ENCODE data around the gene SPAG16. TPM values are rescaled to one million over a fixed set of nuclear protein-coding genes. Genes with fewer than 3 reads are reported as not detected.

The SPAG16 gene
- total RNA-seq, 1 experiment from 2014 or later: 0.30 TPM

- H3K4me1 ChIP-seq (ENCODE audit: control insufficient read depth in 1 of 2, insufficient read depth in 2 of 2, low read length in 2 of 2): no peaks in the 10 kb centered on the region; a peak in 1 of 4 replicates
- BruUV-seq (replicated peaks): no TSS peak
- no peak for ATAC-seq
- no peak overlapping the region for H3K4me2 ChIP-seq (ENCODE audit: low read length)
- RAD21 ChIA-PET (ENCODE audit: low non-redundant PET in 1 of 2, low total read pairs in 2 of 2, uncharacterized antibody in 2 of 2, unreplicated experiment in 2 of 2): no interaction called here
- H4K20me1 ChIP-seq (ENCODE audit: insufficient read depth): no peaks in the 10 kb centered on the region
- H3K9me3 ChIP-seq (ENCODE audit: control insufficient read depth in 1 of 2, insufficient read depth in 1 of 2, low read depth in 1 of 2, low read length in 2 of 2): no peaks in the 10 kb centered on the region
- H3K9me2 ChIP-seq (ENCODE audit: insufficient read depth): no peaks in the 10 kb centered on the region
- no peak for TF ChIP-seq EZH2phosphoT487 (IDR thresholded peaks at IDR 0.05; ENCODE audit: borderline replicate concordance)
- TF ChIP-seq EZH2 (IDR thresholded peaks at IDR 0.05): no peak
- no peak for TF ChIP-seq POLR2AphosphoS5 (IDR thresholded peaks at IDR 0.05; ENCODE audit: low read depth, low read length)
- TF ChIP-seq FOSL1 (IDR thresholded peaks at IDR 0.05; ENCODE audit: low read depth): no peak
- no peak for TF ChIP-seq CTCF (IDR thresholded peaks at IDR 0.05 in 2 of 3, conservative IDR thresholded peaks at IDR 0.05 in 1 of 3; ENCODE audit: borderline replicate concordance in 1 of 3, insufficient read depth in 1 of 3, low read depth in 2 of 3, low read length in 2 of 3)
- no peak for TF ChIP-seq CBX3 (IDR thresholded peaks at IDR 0.05; ENCODE audit: low read depth)
- TF ChIP-seq REST (IDR thresholded peaks at IDR 0.05; ENCODE audit: low read depth): no peak
- no peak for TF ChIP-seq RAD21 (IDR thresholded peaks at IDR 0.05; ENCODE audit: low read depth)
- TF ChIP-seq JUND (IDR thresholded peaks at IDR 0.05): no peak
- TF ChIP-seq SP1 (IDR thresholded peaks at IDR 0.05; ENCODE audit: low read depth): no peak
- TF ChIP-seq YY1 (IDR thresholded peaks at IDR 0.05; ENCODE audit: extremely low read depth, insufficient replicate concordance, low read depth, low read length): no peak
- no peak for TF ChIP-seq ZNF274 (IDR thresholded peaks at IDR 0.05; ENCODE audit: low read depth, low read length)
- no peak for TF ChIP-seq EGR1 (IDR thresholded peaks at IDR 0.05; ENCODE audit: low read depth)
- TF ChIP-seq POLR2A (IDR thresholded peaks at IDR 0.05; ENCODE audit: borderline replicate concordance, extremely low read depth, insufficient read depth, insufficient read length): no peak
- TF ChIP-seq ELF1 (IDR thresholded peaks at IDR 0.05; ENCODE audit: borderline replicate concordance, low read depth): no peak
- TF ChIP-seq MAX (IDR thresholded peaks at IDR 0.05): no peak
- no peak overlapping the region for H2AFZ ChIP-seq (ENCODE audit: low read depth, low read length, poor library complexity, severe bottlenecking)
- no peaks in the 10 kb centered on the region for H3K27me3 ChIP-seq (ENCODE audit: insufficient read depth, low read length)
- intact Hi-C loops (cut with micrococcal nuclease): no loop called here
- CTCF ChIA-PET: no interaction called here
- H3K79me2 ChIP-seq (ENCODE audit: insufficient read depth, low read length): no peaks in the 10 kb centered on the region
- H3K9ac ChIP-seq (ENCODE audit: low read length): no peak overlapping the region
- no peaks in the 10 kb centered on the region for H3K36me3 ChIP-seq (ENCODE audit: control insufficient read depth in 1 of 2, insufficient read depth in 2 of 2, low read length in 2 of 2)
- POLR2A ChIA-PET: no interaction called here
- H3K27ac ChIP-seq (ENCODE audit: low read depth, low read length): no peak overlapping the region
- DNase-seq (ENCODE audit: low read depth, low spot score): no peak
- H3K4me3 ChIP-seq (replicated peaks in 1 of 2; ENCODE audit: low read depth in 1 of 2, low read length in 2 of 2): no peak overlapping the region
These were observed 1098.0 kb downstream of the SPAG16 start for GRCh38 chr2:214382229-214382628.
